Activated CD8-positive, alpha-beta memory T cell treated with anti-CD3 and anti-CD28 coated beads, Interleukin-2, amount 50 U/mL, for 24 hours (primary cell): ENCODE data around the gene PTMS.

Experiments
- DNase-seq: peaks from one replicate; pipeline ENCODE4 v3.0.0-alpha.2; 2020; ENCODE audit errors: extremely low read depth

Gene PTMS

GRCh38 chr12:6752167-6752920, 13.8 kb upstream of the PTMS start:
- no peak for DNase-seq

GRCh38 chr12:6752921-6753771, 13.0 kb upstream of the PTMS start, which contains the start of gene MLF2:
TSS of gene MLF2 (minus strand) at chr12:6753141. CDS start at chr12:6752334, 807 bp downstream.
- DNase-seq = peak; percentile 96

GRCh38 chr12:6753772-6754356, 12.3 kb upstream of the PTMS start:
- no peak for DNase-seq

GRCh38 chr12:6754411-6754810, 11.8 kb upstream of the PTMS start:
- no peak for DNase-seq

- no peak for DNase-seq
Observed at GRCh38 chr12:6757028-6757690, 9.0 kb upstream of the PTMS start.

GRCh38 chr12:6758506-6759095, 7.6 kb upstream of the PTMS start:
- no peak for DNase-seq

- DNase-seq = no peak
Observed at GRCh38 chr12:6759741-6760140, 6.4 kb upstream of the PTMS start.

- DNase-seq = no peak
Observed at GRCh38 chr12:6763380-6763779, 2.8 kb upstream of the PTMS start.

GRCh38 chr12:6764011-6764828, 1.9 kb upstream of the PTMS start:
- no peak for DNase-seq

- DNase-seq = no peak
Observed at GRCh38 chr12:6765048-6765633, 1.0 kb upstream of the PTMS start.

GRCh38 chr12:6766651-6767349, 637 bp downstream of the PTMS start:
- DNase-seq = no peak

GRCh38 chr12:6767353-6768319, 1.5 kb downstream of the PTMS start:
- DNase-seq = no peak

GRCh38 chr12:6768437-6768914, 2.3 kb downstream of the PTMS start:
- no peak for DNase-seq

GRCh38 chr12:6768990-6769389, 2.8 kb downstream of the PTMS start:
- DNase-seq = no peak

GRCh38 chr12:6769666-6770065, 3.5 kb downstream of the PTMS start:
- no peak for DNase-seq

GRCh38 chr12:6770094-6770493, 3.9 kb downstream of the PTMS start:
- no peak for DNase-seq

- DNase-seq = no peak
Observed at GRCh38 chr12:6770600-6770999, 4.4 kb downstream of the PTMS start.

GRCh38 chr12:6771091-6771495, 4.9 kb downstream of the PTMS start:
- DNase-seq = no peak
